ENCODE results near the gene RASGRP4.

DNA sequence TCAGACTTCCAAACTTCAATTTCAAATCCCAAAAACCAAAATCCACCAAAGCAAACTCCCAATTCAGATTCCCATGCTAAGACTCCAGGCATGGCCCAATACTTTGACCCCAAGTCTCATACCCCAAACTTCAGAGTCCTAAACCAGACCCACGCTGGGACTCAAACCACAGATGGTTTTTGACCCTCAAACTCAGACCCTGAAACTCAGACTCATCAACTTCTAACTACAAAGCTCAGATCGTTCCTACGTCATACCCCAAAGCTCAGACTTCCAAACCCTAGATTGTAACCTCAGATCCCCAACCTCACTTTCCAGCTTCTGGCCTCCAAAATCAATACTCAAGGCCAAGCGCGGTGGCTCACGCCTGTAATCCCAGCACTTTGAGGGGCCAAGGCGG, 19.3 kb upstream of the RASGRP4 start:
- TF ChIP-seq EZH2 (IDR thresholded peaks at IDR 0.05), result no peak
- no peak for TF ChIP-seq POLR2AphosphoS5 (IDR thresholded peaks at IDR 0.05; ENCODE audit: borderline replicate concordance, low read depth, low read length)
- no peak for TF ChIP-seq FOXP2 (optimal IDR thresholded peaks at IDR 0.05; ENCODE audit: control extremely low read depth, extremely low read length, insufficient read depth)
